Neural progenitor cell (in vitro differentiated cells): ENCODE data around the gene SYNC.

Experiments
- EZH2phosphoT487 ChIP-seq: fragments of 200-600 bp; sonication (generic); IDR thresholded peaks from 2 replicates; pipeline ENCODE4 v1.6.1; 2017; ENCODE audit warnings: antibody characterized with exemption
- TF ChIP-seq, protein P1 (sequence below): fragments of 200-600 bp; sonication (generic); IDR thresholded peaks from 2 replicates; pipeline ENCODE4 v1.5.1; 2017; ENCODE audit warnings: antibody characterized with exemption, mild to moderate bottlenecking

DNA sequence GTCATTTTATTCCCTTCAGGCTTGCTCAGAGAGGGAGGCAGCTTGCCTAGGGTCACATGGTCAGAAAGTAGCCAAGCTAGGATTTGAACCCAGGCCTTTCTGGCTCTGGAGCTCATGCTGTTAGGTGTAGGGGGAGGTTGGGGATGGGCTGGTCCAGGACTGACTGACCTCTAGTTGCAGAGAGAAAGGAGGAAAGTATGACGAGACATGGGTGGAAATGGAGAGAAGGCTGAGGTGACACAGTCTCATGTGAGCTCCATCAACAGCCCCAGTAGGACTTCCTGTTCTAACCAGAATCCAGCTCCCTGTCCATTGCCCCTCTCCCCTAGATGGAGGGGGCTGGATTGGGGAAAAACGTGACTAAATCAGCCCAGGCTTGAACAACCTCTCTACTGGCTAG lies 15.5 kb upstream of the SYNC start:
- TF ChIP-seq, protein P1, sequence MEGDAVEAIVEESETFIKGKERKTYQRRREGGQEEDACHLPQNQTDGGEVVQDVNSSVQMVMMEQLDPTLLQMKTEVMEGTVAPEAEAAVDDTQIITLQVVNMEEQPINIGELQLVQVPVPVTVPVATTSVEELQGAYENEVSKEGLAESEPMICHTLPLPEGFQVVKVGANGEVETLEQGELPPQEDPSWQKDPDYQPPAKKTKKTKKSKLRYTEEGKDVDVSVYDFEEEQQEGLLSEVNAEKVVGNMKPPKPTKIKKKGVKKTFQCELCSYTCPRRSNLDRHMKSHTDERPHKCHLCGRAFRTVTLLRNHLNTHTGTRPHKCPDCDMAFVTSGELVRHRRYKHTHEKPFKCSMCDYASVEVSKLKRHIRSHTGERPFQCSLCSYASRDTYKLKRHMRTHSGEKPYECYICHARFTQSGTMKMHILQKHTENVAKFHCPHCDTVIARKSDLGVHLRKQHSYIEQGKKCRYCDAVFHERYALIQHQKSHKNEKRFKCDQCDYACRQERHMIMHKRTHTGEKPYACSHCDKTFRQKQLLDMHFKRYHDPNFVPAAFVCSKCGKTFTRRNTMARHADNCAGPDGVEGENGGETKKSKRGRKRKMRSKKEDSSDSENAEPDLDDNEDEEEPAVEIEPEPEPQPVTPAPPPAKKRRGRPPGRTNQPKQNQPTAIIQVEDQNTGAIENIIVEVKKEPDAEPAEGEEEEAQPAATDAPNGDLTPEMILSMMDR: no peak
- TF ChIP-seq EZH2phosphoT487: no peak
